GM19463 (cell line): Measurements from ENCODE around the gene IGF2.

Experiments
- ATAC-seq: cut with Tn5 transposase; IDR thresholded peaks from one replicate; pipeline ENCODE4 v1.9.1; 2021; ENCODE audit warnings: mild to moderate bottlenecking, moderate library complexity; ENCODE audit not compliant: unreplicated experiment

IGF2 gene

DNA sequence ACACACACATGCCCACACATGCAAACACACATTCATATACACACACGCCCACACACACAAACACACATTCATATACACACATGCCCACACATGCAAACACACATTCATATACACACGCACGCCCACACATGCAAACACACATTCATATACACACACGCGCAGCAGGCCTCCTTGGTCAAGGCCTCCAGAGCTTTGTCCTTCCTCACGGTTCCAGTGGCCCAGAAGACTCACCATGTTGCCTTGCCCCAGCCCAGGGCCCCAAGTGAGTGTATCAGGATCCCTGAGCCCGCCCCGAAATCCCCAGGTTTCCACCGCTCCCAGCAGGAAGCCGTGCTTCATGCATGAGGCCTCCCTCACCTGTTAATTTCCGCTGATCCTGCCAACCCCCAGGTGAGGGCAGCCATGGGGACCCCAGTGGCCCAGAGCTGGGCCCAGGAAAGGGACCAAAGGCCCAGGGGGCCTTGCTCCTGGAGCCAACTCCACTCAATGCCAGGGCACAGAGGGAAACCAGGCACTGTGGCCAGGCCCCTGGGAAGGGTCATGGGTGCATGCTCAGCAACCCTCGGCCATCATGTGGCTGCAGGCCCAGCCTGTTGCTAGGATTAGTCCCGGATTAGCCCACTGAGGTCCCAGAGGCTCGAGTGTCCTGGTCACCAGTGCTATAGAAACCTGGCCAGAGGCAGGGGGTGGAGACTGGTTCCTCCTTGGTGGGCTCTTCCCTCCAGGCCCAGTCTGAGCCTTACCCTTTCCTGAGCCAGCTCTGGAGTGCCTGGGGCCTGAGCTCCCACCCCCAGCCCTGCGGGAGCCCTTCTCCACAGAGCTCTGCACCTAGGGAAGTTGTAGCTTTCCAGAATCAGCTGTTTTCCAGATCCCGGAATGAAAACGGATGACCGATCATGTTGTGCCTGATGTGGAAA, 34.4 kb downstream of the IGF2 start:
- no peak for ATAC-seq

DNA sequence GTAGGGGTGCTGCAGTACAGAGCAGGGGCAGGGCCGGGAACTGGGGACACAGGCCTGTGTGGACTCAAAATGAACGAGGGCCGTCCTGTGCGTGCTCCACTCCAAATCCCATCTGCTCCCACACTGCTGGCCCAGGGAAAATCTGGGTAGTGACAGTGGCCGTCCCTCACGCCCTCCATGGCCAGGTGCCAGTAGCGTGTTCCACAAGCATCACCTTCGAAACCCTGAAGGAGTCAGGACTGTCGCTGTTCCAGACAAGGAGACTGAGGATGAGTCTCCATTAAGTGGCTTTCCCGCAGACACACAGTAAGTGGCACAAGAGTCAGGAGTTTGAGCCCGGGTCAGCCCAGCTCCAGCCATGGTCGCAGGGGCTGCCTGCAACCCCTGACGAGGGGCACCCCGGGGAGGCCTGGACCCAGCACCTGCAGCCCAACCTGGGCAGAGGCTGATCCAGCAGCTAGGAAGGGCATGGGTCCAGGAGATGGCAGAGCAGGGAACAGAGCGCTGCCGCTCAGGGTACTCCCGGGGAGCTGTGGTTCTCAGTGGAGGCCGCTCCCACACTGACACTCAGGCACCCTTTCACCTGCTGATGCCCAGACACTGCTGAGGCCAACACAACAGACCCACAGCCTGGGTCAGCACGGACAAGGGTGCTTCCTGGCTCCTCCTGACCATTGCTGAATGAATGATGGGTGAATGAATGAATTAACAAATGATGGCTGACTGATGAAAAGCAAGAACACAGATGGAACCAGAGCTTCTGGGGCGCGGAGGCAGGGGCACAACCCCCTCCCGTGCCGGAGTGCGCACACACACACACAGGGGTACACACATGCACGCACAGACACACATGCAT, 35.3 kb downstream of the IGF2 start:
- no peak for ATAC-seq

GRCh38 chr11:2102883-2103213, 36.3 kb downstream of the IGF2 start:
- ATAC-seq = no peak

- ATAC-seq = no peak
These were observed 36.9 kb downstream of the IGF2 start for GRCh38 chr11:2102132-2102882.

- no peak for ATAC-seq
These were observed 38.0 kb downstream of the IGF2 start for GRCh38 chr11:2101171-2101675.

GRCh38 chr11:2100361-2101170, 38.6 kb downstream of the IGF2 start:
- ATAC-seq = no peak

GRCh38 chr11:2099516-2100349, 39.5 kb downstream of the IGF2 start:
- ATAC-seq = no peak

DNA sequence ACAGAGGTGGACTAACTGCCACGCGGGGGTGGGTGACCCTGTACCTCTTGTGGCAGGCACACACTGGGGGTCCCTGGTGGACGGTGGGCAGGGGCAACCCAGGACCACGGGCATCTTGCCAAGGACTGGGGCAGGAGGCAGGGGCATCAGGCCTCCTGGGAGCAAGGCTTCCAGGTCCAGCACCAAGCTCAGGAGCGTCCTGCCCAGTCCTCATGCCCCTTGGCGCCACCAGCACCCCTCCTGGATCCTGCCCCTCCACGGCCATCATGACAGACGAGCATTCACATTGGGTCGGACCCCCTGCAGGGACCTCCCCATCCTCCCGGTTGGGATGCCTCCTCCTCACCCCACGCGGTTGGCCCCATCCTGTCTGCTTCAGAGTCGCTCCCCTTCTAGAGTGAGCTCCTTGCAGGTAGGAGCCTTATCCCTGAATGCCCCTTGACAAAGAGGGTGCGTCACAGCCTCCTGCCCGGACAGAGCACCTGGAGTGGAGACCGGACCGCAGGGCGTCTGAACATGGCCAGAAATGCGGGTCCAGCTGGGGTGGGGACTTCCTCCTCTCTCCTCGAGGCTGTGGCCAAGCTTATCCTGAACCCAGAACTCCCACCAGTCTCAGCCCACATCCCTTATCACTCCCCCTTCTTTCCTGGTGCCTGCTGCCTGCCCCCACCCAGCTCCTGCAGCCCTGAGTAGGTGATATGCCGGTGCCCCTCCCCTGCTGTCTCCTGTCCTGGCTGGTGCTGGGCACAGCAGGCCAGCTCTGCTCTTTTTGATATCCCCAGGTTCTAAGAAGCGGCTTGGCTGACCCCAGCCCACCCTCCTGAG, 40.3 kb downstream of the IGF2 start:
- no peak for ATAC-seq

- ATAC-seq = no peak
These were observed 41.0 kb downstream of the IGF2 start for GRCh38 chr11:2097998-2098690.

GRCh38 chr11:2097356-2097997, 41.7 kb downstream of the IGF2 start:
- no peak for ATAC-seq

GRCh38 chr11:2096919-2097301, 42.3 kb downstream of the IGF2 start:
- ATAC-seq = no peak

DNA sequence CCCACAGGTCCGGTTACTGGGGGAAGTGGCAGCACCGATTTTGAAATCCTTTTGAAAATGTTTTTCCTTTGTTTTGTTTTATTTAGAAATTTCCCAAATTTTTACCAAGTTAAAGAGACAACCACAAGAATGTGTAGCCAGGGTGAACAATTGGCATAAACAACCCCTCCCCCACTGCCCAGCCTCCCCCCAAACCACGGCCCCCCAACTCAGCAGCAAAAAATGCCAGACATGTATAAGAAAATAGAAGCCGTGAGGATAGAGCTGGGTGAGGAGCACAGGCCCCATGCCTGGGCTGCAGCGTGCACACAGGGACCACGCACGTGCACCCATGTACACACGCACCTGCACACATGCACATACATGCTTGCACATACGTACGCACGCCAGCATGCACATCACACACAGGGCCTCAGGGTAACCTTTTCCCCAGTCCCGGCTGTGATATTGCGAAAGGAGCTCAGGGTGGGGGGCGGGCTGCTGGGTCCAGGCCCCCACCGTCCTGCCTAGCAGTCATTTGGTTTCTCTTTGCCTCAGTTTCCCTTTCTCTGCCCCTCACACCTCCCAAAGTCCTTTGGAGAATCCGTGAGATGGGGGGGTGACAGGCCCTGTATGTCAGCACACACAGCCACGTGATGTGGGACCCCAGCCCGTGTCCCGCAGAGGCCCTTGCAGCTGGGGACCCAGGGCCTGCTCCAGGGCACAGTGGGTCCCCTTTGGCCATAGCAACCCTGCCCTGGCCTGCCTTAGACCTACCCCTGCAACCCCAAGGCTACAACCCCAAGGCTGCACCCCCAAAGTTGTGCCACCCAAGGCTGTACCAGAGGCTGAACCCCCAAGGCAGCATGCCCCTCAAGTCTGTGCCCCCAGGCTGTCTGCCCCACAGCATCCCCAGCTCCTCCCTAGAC, 42.9 kb downstream of the IGF2 start:
- ATAC-seq = no peak

DNA sequence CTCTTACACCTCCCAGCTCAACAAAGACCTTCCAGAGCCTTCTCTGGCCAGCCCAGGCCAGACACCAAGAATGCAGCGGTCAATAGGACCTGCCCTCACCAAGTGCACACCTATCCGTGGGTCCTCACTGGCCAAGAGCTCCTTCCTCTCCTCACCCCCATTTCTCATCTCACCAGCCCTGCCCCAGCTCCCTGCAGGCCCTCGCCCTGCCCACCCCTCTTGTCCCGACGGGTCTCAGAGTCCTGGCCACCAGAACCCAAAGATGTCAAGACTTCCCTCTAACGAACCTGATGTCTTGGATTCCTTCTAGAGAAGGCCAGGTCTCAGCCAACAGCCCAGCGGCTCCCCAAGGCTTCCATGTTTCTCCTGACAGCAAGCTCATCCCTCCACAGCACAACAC, 43.6 kb downstream of the IGF2 start:
- no peak for ATAC-seq

DNA sequence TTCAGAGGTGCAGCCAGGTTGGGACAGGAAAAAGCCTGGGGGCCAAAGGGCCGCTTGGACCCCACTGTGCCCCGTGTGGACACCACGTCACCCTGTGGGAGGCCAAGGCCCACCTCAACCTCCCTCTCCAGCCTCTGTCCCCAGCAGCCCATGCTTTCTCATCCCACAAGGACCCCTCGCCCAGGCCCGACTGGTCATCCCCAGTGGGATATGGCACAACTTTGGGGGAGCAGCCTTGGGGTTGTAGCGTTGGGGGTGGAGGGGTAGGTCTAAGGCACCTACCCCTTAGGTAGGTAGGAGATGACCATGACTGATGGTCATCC, 44.0 kb downstream of the IGF2 start:
- no peak for ATAC-seq

DNA sequence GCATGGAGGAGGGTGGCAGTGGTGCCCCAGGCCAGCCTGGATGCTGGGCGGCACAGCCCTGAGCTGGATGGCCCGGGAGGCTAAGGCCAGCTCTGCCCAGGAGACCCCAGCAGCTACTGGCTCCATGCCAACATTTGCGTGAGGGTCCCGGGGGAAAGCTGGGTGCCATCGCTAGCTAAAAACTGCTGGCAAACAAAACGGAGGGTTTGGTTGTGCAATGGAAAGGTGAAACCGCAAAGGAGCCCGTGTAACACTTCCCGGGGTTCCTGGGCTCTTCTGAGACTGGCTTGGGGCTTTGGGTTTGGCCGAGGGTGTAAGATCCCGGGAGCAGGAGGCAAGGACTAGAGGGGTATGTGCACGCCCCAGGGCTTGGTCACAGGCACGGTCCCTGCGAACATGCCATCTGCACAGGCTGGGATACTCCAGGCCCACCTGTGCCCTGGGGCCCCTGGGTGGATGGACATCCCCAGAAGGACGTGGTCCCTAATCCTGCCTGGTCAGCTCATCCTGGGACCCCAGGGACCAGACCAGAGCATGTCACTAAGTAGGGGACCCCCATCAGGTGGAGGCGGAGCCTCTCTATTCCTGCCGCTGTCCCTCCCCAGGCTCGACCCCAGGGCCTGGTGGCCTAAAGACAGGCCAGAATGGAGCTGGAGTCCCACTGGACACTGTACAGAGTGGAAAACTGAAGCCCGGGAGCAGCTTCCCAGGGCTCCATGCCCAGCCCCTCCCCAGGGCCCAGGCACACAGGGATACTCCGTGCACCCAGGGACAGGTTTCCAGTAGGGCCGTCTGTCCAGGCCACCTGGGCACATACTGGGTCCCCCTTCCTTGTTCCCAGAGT, 44.6 kb downstream of the IGF2 start:
- no peak for ATAC-seq
